Right lobe of liver (tissue), 4 donors: ENCODE measurements around the gene NTN1.

Experiments
- POLR2A ChIP-seq: fragments of 450-650 bp; IDR thresholded peaks from one replicate; pipeline ENCODE4 v1.6.1; 2017; ENCODE audit warnings: antibody characterized with exemption, mild to moderate bottlenecking
- TF ChIP-seq, protein P1 (sequence below), 4 donors: fragments of 200-600 bp in 3 of 4; fragments of 450-650 bp in 1 of 4; IDR thresholded peaks; one replicate each; pipeline versions ENCODE4 v1.5.1 to v1.8.0; 2016 to 2022; ENCODE audit warnings: antibody characterized with exemption in 4 of 4, mild to moderate bottlenecking in 2 of 4
- donor health status: DM: no; HTN: no; CAD: no.
- donor health status: DM: no; HTN: no; CAD: no.
- donor health status: DM: no; HTN: yes; CAD: no.

GRCh38 chr17:9021158-9021991 is at the start of gene NTN1:
- TF ChIP-seq, protein P1, sequence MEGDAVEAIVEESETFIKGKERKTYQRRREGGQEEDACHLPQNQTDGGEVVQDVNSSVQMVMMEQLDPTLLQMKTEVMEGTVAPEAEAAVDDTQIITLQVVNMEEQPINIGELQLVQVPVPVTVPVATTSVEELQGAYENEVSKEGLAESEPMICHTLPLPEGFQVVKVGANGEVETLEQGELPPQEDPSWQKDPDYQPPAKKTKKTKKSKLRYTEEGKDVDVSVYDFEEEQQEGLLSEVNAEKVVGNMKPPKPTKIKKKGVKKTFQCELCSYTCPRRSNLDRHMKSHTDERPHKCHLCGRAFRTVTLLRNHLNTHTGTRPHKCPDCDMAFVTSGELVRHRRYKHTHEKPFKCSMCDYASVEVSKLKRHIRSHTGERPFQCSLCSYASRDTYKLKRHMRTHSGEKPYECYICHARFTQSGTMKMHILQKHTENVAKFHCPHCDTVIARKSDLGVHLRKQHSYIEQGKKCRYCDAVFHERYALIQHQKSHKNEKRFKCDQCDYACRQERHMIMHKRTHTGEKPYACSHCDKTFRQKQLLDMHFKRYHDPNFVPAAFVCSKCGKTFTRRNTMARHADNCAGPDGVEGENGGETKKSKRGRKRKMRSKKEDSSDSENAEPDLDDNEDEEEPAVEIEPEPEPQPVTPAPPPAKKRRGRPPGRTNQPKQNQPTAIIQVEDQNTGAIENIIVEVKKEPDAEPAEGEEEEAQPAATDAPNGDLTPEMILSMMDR (IDR thresholded peaks at IDR 0.05) = no peak
- TF ChIP-seq POLR2A = peak; percentile 46
